CD4-positive, alpha-beta T cell treated with Interleukin-1 beta for 1 hour (primary cell): Measurements from ENCODE around the gene NAT8L.
"Not testable (repeated sequence)": the region's sequence is repeated elsewhere in the genome, so short reads cannot be mapped to it uniquely, and the experiment has no call there.

ENCODE experiments used
- DNase-seq, 2 donors: peaks; one replicate each; pipeline ENCODE4 v3.0.0-alpha.2; 2020 to 2022

Gene NAT8L

DNA sequence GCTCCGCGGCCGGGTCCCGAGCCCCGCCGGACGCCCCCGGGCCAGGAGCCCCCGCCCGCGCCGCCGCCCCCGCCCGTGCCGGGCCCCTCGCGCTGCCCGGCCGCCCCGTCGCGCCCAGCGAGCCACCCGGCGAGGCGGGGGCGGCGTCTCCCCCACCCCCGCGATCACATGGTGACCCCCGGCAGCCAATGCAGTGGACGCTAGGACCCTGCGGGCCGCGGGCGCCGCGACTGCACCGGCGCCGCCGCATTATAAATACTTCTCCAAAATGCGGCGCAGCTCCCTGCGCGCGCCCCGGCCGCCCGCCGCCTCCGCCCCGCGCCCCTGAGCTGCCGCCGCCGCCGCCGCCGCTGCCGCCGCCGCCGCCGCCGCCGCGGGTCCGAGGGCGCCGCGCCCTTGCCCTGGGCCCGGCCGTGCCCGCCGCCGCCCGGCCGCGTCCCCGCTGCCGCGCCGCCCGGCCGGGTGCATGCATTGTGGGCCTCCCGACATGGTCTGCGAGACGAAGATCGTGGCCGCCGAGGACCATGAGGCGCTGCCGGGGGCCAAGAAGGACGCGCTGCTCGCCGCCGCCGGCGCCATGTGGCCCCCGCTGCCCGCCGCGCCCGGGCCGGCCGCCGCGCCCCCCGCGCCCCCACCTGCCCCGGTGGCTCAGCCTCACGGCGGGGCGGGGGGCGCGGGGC lies at the start of gene NAT8L:
TSS of gene NAT8L (plus strand) at position 282 of the 680 bp plus-strand sequence. CDS start at position 467, 185 bp downstream.
- peak; percentile 10 to 29 for DNase-seq

GRCh38 chr4:2009651-2010233 lies 49.4 kb upstream of the NAT8L start:
- peak; percentile 65 to 66 for DNase-seq

DNA sequence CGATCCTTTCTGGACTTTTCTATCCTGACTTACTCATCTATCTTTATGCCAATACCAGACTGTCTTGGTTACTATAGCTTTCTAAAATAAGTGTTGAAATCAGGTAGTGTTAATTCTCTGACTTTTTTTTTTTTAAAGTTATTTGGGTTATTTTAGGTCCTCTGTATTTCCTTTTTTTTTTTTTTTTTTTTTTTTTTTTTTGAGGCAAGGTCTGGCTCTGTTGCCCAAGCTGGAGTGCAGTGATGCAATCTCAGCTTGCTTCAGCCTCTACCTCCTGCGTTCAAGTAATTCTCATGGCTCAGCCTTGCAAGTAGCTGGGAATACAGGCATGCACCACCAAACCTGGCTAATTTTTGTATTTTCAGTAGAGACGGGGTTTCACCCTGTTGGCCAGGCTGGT lies 47.5 kb upstream of the NAT8L start:
- peak in 1 of 2 donors; percentile 18 for DNase-seq

DNA sequence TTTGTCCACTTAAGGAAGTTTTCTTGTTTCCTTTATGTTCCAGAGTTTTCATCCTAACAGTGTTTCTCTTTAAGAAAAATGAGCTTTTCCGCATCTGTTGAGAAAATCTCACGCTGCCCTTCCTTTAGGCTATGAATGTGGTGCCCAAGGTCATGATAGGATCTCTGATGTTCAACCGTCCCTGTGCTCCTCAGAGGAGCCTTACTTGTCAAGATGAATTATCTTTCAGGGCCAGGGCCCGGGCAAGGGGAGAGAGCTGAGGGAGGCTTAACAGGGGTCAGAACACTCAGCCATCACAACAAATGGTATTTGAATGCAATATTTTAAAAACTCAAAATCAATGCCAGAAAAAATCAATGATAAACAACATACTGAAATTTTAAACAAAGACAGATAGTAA lies 44.1 kb upstream of the NAT8L start:
- no peak for DNase-seq

DNA sequence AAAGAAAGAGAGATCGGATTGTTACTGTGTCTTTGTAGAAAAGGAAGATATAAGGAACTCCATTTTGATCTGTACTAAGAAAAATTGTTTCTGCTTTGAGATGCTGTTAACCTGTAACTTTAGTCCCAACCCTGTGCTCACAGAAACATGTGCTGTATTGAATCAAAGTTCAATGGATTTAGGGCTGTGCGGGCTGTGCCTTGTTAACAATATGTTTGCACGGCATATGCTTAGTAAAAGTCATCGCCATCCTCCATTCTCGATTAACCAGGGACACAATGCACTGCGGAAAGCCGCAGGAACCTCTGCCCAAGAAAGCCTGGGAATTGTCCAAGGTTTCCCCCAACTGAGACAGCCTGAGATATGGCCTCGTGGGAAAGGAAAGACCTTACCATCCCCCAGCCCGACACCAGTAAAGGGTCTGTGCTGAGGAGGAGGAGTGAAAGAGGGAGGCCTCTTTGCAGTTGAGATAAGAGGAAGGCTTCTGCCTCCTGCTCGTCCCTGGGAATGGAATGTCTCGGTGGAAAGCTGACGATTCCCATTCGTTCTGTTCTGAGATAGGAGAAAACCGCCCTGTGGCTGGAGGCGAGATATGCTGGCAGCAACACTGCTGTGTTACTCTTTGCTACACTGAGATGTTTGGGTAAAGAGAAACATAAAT lies 37.6 kb upstream of the NAT8L start:
- DNase-seq: not testable (repeated sequence)

DNA sequence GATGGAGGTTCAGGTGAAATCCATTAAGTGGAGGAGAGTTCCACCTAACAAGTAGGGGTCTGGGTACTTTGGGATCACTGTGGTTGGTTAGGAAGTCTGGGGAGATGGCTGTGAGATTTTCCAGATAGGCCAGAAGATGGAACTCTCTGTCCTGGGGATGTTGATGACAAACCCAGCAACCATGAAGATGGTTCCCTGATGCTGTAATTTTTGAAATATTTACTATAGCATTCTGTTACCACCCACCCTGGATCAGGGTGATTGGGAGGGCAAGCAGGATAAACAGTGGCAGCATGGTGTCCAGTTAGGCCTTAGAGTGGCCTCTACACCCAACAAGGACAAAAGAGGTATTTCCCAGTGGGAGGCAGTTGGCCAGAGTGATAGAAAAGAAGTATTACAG lies 34.4 kb upstream of the NAT8L start:
- no peak for DNase-seq

- DNase-seq: no peak
These were observed 33.3 kb upstream of the NAT8L start for GRCh38 chr4:2025817-2026216.

- DNase-seq: not testable (repeated sequence)
These were observed 32.0 kb upstream of the NAT8L start for GRCh38 chr4:2027120-2027519.

GRCh38 chr4:2031161-2031560 lies 28.0 kb upstream of the NAT8L start:
- not testable (repeated sequence) for DNase-seq

DNA sequence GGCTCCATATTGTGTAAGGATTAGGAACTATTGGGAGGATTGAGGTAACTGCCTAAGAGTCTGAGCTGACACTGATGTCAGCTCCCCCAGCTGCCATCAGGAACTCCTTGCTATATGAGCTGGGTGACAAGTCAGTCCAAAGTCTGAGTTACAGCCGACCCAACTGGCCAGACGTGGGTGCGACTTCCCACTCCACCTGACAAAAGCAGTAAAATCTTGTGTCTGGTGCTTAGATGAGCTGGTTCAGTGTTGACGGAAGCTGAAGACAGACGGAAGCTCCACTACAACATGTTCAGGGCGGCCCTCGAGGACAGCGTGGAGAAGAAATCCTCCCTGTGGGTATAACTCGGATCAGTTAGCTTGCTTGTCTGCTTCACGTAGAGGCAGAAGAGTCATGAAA lies 22.8 kb upstream of the NAT8L start:
- no peak for DNase-seq

DNA sequence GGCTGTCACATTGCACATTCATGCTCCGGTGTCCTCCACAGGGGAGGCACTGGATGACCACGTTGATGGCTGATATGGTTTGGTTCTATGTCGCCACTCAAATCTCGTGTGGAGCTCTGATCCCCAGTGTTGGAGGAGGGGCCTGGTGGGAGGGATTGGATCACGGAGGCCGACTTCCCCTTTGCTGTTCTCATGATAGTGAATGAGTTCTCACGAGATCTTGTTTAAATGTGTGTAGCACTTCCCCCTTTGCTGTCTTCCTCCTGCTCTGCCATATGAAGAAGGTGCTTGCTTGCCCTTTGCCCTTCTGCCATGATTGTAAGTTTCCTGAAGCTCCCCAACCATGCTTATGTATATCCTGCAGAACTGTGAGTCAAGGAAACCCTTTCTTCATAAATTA lies 22.3 kb upstream of the NAT8L start:
- DNase-seq: no peak

- DNase-seq: peak in 1 of 2 donors; percentile 3
These were observed 18.5 kb upstream of the NAT8L start for GRCh38 chr4:2040391-2041238.

GRCh38 chr4:2041239-2042130 lies 17.6 kb upstream of the NAT8L start:
- DNase-seq: peak; percentile 87 to 90

DNA sequence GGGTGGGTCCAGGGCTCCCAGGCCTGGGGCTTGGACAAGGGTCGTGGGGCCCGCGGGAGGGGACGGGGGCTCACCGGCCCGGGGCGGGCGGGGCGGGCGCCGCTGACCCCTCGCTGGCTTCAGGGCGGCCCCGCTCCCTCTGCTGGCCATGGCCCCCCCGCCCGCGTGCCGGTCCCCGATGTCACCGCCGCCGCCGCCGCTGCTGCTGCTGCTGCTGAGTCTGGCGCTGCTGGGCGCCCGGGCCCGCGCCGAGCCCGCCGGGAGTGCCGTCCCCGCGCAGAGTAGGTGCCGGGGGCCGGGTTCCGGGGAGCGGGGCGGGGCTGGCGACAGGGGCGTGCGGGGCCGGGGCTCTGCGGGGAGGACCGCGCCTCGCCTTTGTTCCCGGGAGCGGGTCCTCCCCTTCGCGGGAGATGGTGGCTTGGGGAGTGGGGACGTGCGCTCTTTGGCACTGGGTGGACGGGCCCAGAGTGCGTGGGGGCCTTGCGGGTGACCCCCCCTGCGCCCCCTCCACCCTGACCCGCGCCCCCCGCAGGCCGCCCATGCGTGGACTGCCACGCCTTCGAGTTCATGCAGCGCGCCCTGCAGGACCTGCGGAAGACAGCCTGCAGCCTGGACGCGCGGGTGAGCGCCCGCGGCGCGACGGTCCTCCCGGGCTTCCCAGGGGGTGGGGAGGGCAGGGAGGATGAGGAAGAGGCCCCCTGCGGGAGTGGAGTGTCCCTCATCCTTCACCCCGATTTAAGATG lies 16.8 kb upstream of the NAT8L start:
- peak; percentile 32 to 43 for DNase-seq

- no peak for DNase-seq
These were observed 16.2 kb upstream of the NAT8L start for GRCh38 chr4:2042947-2043395.

GRCh38 chr4:2043396-2044118 lies 15.6 kb upstream of the NAT8L start:
- DNase-seq: no peak

DNA sequence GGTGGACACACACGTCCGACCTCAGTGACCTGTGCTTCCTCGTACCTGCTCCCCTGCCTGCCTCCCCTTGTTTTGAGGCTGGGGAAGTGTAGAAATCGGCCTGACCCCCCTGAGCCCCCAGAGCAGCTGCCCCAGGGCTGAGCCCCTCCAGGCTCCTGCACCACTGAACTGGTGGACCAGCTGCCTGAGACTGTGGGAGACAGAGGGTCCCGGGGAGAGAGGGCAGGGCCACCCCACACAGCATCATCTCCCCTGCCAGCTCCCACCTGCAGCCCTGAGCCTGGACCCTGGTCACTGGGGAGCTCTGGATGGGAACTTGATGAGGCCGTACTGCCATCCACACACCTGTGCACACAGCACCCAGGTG lies 15.0 kb upstream of the NAT8L start:
- DNase-seq: no peak

DNA sequence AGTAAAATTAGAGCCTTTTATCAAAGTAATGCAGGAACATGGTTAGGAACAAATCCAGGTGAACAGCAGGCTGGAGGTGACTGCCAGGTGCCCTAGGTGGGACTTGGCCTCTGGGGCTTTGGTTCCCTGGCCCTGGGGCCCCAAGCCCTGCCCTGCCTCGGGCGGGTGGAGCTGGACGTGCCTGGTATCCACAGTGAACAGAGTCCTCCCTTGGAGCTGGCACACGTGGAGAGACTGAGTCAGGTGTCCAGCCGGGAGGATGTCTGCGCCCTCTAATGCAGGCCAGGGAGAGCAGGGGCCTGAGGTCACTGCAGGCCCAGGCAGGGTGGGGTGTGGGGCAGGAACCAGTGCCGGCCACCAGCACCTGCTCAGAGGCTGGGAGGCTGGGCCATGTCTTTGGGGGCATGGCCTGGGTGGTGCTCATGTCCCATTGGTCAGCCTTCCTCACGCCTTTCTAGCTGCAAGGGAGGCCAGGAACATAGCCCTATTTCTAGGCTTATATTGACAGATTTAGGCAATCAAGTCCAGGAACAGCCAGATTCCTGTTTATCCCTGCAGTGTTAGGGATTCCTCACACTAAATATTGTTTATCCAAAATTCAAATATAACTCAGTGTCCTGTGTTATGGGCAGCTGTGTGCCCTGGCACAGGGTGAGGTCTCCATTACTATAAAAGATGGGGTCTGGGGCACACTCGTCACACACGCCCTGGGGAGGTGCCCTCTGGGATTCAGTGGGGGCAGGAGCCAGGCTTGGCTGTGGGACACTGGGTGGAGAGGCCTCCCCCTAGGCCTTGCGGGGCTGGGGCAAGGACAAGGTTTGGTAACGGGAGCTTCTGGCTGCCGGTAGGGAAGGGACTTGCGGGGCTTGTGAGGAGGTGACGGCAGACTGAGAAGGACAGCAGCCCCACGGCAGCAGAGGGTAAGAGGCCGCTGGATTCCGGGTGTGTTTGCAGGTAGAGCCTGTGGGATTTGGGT lies 14.3 kb upstream of the NAT8L start:
- DNase-seq: no peak

DNA sequence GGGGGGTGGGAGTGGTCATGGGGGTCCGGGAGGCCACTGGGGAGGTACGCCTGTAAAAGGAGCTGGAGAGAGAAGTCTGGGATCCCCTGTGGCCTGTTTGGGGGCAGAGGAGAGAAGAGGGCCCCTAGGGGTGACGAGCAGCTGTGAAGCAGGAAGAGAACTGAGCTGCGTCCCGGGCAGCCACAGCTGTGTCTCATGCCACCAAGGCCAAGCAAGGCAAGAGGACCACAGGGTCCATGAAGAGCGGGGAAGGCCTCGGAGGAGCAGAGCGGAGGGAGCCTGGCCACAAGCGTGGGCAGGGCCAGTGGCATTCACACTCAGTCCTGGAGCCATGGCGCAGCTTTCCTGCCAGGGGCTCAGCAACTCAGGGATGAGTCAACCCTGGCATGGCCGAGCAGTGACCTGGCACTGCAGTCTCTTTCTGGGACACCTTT lies 13.6 kb upstream of the NAT8L start:
- DNase-seq: no peak
